DMS114 treated with DMSO at 0.1 percent for 48 hours (cell line): ENCODE results near the gene AKAP13.
"Not testable (repeated sequence)": the region's sequence is repeated elsewhere in the genome, so short reads cannot be mapped to it uniquely, and the experiment has no call there.

ENCODE experiments used
- DNase-seq: peaks from one replicate; lab custom pipeline; 2025; ENCODE audit not compliant: unreplicated experiment; lab: John Stamatoyannopoulos, UW

AKAP13 gene

DNA sequence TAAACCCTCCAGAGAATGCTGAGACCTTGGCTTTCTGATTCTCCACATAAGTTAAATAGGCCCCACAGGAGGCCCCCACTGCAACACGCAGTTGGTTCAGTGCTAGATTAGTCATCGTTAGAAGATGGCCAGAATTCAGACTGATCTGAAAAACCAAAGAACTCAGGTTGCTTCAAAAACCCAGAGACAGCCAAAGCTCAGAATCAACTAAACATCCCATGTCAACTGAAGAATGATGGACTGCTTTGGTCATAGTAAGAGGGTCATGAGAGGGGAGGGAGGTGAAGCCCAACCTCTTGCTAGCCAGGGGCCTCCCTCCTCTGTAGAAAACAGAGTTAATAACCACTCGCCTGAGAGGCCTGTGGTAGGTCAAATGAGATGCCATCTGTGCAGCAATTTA is 93.1 kb downstream of the AKAP13 start:
- no peak for DNase-seq

DNA sequence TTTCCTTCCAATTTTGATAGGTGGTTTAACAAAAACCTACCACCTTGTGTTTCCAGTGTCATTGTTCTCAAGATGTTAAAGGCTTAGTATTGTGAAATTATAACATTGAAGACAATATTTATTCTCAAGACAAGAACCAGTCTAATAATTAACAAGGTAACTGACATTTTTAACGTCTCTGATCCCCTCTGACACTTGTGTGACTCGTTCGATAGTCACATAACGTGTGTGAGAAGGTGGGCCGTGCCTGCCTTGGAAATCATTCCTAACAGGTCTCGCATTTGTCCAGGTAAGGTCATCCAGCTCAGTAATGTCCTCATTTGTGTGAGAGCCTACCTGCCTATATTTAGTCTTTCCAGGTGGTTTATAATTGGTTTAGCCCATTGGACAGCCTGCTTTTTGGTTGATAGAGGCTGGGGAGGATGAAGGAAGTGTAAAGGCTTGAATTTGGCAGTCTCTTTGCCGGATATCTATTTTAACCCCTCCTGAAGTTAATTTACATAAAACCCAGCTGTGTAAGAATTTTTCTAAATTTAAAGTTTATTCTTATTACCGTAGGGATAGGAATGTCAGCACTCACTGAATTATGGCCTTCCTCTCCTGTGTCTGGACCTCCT is 94.4 kb downstream of the AKAP13 start:
- DNase-seq: no peak

DNA sequence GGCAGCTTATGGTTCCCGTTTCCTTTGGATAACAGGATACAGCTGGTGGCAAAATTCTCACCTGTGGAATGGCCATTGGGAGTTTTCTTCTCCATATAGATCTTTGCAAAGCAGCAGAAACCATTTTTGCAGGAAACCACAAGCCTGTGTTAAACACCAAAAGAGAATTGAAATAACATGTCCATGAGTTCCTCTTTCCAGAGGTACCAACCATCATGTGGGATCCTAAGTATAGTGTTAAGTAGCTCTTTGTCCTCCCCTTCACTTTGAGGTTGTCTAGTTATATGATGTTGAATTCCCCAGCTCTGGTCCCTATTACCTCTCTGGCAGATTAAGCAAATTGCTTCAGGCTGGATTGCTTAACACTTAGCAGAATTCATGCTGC is 94.9 kb downstream of the AKAP13 start:
- no peak for DNase-seq

DNA sequence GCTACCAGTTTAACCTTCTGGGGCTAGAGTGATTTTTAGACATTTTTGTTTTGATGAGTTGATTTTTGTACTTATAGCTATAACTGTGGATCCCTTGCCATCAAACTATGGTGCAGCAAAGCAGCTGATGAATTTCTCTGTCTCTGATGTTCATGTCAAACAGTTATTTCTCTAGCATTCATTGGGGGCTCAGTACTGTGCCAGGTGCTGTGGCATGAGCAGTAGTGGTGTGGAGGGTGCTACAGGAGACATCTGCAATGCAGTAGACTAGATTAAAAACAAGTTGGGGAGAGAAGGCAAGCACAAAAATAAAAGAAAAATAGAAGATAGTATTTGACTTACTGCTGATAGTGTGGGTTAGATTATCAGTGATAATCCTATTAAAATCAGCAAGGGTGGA is 95.3 kb downstream of the AKAP13 start:
- DNase-seq: no peak

DNA sequence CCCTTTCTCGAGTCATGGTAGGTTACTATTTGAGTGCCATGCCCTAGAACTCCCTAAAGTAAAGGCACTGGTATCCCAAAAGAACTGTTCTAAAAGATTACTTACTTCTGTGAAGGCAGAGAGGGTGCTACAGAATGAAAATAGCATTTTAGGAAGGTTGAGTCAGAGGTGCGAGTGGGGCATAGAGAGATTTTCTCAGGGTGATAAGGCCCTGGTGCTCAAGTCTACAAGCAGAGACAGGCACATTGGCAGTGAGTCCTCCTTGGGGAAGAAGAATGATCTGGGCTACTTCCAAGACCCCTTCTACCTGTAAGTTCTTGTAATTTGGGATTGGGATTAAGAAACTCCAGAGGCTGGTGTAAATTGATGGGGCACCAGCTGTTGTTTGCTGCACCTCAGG is 96.7 kb downstream of the AKAP13 start:
- no peak for DNase-seq

DNA sequence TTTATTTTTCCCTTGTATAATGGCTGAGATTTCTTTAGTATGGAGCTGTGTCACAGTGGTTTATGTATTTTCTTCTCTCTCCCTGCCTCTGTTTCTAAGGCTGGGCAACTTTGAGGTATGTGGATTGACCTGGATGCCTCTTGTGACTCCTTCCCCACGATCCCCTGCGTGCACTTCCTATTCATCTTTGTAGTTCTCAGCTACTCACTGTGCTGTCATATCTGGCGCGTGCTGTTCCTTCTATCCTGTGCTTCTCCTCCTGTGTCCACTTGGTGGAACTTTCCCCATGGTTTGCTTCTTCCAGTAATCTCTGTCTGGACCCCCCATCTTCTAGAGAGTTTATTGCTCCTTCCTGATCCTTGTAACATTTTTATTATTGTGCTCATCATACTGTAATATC is 97.3 kb downstream of the AKAP13 start:
- DNase-seq: no peak

DNA sequence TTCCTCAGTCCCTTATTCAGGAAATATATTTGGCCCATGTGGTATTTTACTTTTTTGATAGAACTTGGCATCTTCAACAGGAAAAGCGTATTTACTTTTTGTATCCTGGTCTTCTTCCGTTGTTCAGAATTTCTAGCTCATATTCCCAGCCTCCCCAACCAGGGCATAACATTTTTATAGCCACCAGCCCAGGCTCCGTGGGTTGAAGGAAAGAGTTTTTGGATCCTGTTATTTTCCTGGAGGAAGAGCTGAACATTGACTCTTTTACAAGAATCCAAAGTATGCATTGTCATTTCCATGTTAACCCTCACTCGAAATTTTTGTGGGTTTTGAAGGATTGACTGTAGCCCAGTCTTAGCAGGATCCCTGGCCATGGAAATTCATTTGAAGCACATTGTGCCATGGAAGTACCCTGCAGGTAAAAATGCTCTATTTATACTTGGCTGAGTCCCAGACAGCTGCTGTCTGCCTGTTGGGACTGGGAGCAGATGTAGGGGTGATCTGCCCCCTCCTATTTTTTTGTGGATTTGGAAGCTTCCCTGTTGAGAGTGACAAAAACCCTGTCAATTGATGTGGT is 98.8 kb downstream of the AKAP13 start:
- no peak for DNase-seq

DNA sequence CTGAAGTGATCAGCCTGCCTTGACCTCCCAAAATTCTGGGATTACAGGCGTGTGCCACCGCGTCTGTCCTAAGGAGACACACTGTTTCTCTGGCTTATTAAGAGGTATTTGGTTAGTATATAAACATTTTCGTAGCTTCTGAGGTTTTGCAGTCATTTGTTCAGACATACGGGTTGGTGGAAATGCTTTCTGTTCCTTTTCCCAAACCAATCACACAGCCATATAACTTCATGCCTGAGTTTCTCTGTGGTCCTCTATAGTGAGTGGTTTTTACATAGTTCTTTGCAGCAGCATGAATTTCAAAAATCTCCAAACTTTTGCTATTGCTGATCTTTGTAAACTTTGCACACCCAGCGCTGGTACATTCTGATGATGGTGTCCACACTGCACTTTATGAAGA is 100.5 kb downstream of the AKAP13 start:
- DNase-seq: no peak

DNA sequence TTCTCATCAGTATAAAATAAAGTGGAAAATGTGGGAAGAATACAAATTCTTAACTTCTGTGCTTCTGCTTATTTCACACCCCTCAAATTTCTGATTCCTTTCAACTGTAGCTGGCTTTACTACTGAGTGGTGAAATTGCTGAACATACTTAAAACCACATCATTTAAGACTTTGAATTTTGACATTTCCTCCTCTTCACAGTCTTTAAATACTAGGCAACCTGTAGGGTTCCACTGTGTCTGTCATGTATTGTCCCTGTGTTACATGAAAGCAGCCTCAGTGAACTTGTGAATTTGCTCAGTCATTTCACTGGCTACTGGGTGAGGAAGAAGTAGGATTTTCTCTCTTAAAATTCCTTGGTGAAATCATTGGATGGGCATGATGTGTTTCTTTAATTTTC is 101.1 kb downstream of the AKAP13 start:
- DNase-seq: not testable (repeated sequence)

DNA sequence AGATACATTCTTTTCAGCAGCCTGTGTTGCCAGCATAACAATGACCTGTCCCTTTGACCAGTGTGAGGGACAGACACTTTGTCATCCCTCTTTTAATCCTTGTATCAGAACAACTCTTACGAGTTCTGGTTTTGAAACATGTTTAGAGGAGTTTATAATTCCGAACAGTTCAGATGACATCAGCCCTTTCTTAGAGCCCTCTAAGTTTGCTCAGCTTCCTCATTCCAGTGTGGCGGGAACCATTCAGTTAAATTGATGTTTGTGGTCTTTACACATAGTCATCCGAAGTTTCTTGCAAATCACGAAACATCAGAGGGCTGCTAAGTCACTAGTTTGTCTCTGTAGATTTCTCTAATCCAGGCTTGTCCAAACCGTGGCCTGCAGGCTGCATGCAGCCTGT is 102.5 kb downstream of the AKAP13 start:
- no peak for DNase-seq

DNA sequence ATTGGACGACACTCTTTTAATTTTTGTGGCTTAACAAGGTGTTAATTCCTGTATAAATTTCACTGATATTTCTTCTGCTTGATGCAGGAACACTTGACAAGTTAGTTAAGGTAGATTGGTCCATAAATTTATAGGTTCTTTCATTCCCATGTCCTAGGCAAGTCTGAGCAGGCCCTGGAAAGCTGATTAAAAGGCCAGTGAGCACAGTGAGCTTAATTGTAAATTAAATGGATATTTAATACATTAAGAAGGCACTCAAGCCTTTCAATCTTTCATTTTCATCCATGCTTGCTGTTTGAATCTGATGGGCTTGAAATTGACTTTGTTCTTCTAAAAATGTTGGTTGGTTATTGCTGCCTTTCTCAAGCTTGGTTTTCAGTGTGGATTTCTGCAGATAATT is 103.6 kb downstream of the AKAP13 start:
- not testable (repeated sequence) for DNase-seq

DNA sequence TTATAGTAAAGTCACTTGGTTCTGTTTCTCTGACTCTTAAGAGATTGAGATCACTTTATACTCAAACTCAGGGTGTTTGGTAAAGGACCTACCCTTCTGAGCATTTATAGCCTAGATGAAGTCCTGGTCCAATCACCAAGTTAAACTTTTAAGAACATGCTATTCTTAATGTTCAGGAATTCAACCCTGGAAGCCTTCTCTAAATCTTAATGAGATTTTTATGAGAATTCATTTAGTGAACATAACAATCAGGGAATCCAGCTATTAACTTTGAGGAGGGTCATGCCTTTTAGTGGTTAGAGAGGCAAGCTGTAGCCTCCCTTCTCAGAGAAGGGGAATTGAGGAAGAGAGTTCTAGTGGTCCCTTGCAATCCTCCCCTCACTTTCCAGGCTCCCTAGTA is 104.5 kb downstream of the AKAP13 start:
- DNase-seq: not testable (repeated sequence)

DNA sequence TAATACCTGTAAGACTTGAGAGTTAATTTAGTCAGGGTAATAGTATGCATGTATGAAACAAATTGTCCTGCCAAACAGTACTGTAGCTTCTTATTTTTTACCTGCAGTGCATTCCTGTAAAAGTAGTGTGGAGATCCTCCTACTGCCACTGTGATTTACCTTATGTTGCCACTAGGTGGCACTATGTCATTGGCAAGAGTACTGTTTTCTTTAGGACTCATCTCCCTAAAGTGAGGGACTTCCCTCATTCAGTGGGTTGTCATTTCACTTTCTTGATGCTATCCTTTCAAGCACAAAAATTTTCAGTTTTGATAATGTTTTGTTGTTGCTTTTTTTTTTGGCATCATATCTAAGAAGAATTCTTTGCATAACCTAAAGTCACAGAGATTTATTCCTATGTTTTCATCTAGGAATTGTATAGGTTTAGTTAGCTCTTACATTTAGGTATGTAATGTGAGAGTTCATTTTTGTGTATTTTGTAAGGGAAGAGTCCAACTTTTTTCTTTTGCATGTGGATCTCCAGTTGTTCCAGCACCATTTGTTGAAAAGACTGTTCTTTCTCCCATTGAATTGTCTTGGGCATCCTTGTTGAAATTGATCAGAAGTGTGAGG is 105.7 kb downstream of the AKAP13 start:
- peak; percentile 64 for DNase-seq

DNA sequence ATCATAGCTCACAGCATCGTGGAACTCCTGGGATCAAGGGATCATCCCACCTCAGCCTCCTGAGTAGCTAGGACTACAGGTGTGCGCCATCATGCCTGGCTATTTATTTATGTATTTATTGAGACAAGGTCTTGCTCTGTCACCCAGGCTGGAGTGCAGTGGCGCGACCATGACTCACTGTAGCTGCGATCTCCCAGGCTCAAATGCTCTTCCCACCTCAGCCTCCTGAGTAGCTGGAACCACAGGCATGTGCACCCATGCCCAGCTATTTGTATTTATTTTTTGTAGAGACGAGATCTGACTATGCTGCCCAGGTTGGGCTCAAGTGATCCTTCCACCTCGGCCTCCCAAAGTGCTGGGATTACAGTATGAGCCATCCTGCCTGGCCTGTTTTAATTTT is 107.4 kb downstream of the AKAP13 start:
- not testable (repeated sequence) for DNase-seq

DNA sequence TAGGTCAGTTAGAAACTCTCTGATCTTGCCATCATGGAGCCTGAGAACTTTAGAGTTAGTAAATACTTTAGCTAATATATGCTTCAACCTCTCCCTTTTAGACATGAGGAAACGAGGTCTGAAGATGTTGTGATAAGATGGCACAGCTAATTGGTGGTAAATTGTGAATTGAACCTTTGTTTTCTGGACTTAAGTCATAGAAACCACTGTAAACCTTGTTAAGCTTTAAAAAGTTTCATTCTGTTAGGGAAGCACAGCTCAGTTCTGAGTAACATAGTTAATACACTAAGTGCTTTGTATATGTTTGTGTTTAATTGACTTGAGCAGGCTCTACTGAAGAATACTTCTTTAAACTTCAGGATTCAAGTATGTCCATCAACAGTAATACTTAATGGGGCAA is 108.6 kb downstream of the AKAP13 start:
- DNase-seq: no peak

DNA sequence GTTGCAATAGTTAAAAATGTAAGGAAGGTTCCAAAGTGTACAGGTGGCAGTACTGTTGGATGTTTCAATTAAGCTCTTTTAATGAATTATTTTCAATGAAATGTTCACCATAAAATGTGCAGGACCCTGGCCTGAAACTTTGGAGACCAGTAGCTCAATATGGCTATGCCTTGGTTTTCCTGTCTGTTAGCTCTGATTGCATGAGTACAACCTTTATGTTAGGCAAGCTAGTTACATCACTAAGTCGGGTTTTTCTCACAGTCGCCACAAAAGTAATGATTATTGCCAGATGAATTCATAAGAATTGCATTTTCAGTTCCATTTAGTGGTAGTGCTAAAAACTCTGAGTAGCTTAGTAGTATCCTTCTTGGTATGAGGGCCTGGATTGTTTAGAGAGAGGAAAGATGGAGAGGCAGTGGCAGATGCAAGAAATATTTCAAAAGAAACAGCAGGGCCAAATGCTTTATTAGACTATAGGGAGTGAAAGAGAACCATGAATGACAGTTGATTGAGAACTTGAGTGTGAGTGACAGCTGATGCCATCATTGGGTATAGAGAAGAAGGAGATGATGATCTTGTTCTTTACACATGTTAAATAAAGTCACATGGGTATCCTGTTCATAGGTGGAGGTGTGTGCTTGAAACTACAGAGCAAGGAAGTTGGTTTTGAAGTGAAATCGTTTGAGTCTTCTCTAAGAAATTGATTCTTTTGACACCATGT is 109.5 kb downstream of the AKAP13 start:
- no peak for DNase-seq

DNA sequence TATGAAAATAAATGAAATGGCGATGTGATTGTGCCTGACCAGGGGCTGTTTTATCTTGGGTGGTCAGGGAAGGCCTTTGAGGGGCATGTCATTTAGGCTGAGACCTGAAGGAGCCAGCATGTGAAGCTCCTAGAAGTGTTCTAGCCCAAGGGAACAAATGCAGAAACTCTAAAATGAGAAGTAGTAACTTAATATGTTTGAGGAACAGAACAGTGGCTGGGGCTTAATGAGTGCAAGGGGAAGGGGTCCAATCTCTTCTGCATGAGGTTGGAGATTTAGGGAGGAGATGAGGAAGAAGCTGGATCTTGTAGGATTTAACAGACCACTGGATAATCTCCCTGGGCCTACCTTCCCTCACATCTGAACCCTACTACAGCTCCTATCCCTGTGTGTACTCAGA is 110.5 kb downstream of the AKAP13 start:
- DNase-seq: no peak

DNA sequence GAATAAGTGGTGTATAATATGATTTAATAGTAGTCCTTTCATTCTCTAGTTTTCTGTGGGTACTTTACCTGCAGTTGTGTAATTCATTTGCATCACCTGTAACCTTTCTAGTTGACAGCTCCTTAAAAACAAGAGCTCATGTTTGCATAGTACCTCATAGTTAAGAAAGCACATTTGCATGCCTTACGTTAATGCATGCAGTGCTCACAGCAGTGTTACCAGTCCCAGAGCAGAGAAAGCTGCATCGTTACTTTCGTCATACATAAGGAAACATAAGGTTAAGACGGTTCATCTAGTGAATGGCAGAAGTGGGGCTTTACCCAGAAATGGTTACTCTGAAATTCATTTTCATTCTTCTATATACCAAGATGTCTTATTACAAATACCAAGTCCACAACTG is 111.3 kb downstream of the AKAP13 start:
- no peak for DNase-seq

DNA sequence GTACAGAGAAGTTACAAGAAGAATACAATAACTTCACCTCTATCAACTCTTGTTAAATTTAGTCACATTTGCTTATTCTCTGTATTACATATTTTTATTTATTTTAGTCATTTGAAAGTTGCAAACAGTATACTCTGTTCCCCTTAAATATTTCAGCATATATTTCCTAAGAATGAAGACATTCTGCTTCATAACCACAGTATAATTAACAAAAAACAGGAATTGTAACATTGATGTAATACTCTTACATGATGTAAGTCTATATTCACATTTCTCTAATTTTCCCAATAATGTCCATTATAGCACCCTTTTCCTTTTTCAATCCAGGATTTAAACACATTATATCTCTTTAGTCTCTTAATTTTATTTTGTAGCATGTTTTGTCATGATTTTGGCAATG is 112.0 kb downstream of the AKAP13 start:
- DNase-seq: no peak

DNA sequence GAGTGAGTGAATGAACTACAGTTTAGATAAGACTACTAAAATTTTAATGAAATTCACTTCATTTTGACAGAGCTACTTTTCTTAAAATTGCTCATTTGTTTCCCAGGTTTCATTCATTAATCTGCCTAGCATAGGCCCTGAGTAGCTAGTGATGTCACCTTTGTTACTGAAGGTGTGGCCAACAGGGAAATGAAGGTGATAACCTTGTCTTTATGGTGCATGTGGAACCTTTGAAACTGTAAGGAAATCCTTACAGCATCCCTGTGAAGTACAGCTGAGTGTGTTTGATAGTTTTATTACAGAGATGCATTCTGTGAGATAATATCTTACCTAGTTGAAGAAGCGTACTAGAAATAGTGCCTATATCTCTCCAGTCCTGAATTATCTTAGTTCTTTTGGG is 112.9 kb downstream of the AKAP13 start:
- no peak for DNase-seq

DNA sequence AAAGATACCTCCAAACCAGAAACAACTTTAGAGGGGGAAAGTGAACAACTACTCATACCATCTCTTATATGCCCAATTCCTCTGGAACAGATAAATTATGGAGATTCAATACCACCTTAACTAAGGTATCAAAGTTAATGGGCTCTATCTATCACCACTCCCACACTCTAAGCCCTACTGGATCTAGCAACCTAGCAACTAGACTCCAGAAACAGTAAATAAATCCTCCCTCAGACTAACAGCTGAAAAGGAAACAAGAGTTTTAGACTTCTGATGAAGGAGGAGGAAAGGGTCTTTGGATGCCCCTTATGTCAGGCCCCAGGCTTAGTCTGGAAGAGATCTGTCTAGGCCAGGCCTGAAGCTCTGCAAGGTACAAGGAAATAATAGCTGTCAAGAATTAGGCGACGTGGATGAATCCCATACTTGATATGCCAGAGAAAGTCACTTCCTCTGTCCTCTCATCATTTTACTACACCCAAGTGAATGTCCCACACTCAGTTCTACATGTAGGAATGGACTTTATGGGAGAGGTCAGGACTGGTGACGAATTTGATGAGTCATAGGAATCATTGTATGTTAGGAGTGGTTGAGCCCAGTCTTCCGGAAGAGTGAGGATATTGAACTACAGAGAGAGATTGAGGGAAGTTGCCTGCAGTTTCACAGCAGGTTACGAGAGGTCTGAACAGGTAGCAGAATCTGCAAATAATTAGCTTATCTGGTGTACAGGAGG is 113.8 kb downstream of the AKAP13 start:
- DNase-seq: no peak

DNA sequence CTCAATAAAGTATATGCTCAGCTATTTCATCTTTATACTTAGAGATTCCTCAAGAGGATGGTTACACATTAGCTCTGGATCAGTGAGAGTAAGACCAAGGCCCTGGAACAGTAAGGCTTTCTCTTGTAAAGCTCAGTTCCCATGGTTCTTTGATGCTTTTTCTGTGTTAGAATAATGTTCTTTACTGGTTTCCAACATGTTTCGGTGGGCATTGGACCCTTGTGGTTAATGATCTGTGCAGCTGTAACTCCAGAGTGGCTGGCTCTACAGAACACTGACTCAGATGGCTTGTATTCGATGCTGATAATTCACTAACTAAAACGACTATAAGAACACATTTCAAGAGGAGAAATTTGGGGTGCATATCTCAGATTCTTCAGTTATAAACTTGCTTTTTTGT is 114.7 kb downstream of the AKAP13 start:
- no peak for DNase-seq
